ENCODE data around the gene NBL1. TPM values are rescaled to one million over a fixed set of nuclear protein-coding genes. Genes with fewer than 3 reads are reported as not detected.

NBL1 gene
- polyA plus RNA-seq, 4 donors = 60.6 to 503 (median 474) TPM

DNA sequence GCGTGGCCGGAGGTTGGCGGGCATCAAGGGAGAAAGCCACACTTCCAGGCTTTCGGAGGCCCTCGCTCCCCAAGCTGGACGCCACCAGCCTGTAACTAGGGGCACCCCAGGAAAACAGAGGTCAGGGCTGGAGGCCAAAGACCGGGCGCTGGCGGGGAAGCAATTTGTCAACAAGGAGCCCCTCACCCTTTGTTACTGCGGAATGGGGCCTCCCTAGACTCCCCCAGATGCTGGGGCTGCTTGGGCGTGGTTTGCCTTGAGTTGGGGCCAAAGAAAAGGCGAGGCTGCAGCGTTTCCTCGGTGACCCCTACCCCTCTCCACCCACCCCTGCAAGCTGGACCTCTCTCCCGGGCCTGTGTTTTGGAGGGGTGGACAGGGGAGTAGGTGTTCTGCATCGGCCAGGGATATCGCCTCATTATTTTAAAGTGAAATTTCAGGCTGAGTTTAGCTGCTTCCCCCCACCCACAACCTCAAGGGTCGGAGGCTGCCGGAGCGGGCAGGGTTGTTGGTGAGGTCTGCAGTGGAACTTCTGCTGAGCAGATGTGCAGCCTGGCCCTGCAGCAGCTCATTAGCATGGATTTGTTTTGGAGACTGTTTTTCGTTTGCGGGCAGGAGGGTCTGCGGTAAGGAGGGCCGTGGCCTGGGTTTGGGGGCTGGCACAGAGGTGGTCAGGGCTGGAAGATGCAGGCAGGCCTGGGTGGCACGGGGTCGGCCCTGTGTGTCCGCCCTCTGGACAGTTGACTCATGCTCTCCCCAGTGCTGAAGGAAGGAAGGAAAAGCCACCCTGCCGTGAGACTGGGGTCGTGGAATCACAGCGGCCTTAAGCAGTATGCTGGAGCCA lies 1.5 kb downstream of the NBL1 start:
- peak in 1 of 2 donors; percentile 56 for DNase-seq
- FAIRE-seq = no peak
- H3K9me3 ChIP-seq (ENCODE audit: control insufficient read depth in 2 of 2, insufficient read depth in 1 of 2, low read depth in 1 of 2, low read length in 1 of 2) = no peaks in the 10 kb centered on the region
- H3K4me1 ChIP-seq (ENCODE audit: control insufficient read depth in 3 of 3, insufficient read depth in 2 of 3, low read depth in 1 of 3, low read length in 2 of 3) = peaks cover 3 to 22% (median 7%) of the 10 kb centered on the region in 3 donors
- 13 to 32% (median 30%) methylated on average over 26 to 30 of the region's 30 CpGs for WGBS, 3 donors
- peak overlapping the region; percentile 43 to 99 (median 97) for H3K27ac ChIP-seq (ENCODE audit: low read depth in 1 of 3, low read length in 2 of 3)
- peak overlapping the region; percentile 55 to 80 (median 80) for H3K4me3 ChIP-seq (ENCODE audit: low read depth in 1 of 3, low read length in 3 of 3)
- H3K36me3 ChIP-seq (ENCODE audit: control insufficient read depth in 3 of 3, insufficient read depth in 2 of 3, low read depth in 1 of 3, low read length in 3 of 3) = peaks cover 0 to 5% (median 0%) of the 10 kb centered on the region in 3 donors
- peaks cover 0 to 12% (median 0%) of the 10 kb centered on the region in 3 donors for H3K27me3 ChIP-seq (ENCODE audit: control insufficient read depth in 3 of 3, insufficient read depth in 3 of 3, low read length in 3 of 3)

DNA sequence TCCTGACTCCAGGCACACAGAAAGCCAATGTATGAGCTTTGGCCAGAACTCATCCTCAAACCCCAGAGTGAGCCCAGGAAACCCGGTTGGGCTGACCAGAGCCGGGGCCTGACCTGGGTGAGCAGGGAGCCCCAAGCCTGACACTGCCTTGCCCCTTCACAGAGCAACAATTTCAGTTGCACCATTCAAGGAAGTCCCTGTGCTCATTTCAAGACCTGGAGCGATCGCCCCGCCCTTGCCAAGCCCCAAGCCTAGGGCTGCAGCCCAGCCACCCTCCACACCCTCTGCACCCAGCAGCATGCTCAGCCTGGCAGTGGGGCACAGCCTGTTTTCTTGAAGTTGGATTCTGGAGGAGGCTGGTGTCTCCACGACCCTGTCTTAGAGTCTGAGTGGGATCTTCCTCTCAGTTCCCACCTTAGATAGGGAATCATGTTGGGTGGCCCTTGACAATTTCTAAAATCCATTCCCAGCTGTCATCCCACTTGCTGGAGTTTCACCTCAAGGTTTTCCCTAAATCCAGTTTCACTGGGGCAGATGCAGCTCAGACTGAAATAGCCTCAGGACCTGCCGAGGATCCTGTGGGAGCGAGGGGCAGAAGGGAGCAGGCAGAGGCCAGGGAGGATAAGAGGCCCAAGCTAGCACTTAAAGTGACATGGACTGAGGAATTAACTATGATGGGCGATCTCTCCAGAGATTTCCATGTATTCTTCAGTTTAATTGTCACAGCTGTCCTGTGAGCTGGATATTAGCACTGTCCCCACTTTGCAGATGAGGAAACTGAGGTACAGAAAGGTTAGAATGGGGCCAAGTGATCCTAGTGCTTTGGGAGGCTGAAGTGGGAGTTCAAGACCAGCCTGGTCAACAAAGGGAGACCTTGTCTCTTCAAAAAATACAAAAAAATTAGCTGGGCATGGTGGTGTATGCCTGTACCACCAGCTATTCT lies 2.5 kb downstream of the NBL1 start:
- Histone ChIP-seq H3K27ac (ENCODE audit: low read depth in 1 of 3, low read length in 2 of 3) (peak overlapping the region in 2 of 3 donors; percentile 97 to 99), H3K36me3 (ENCODE audit: control insufficient read depth in 3 of 3, insufficient read depth in 2 of 3, low read depth in 1 of 3, low read length in 3 of 3) (peaks cover 0 to 5% (median 0%) of the 10 kb centered on the region in 3 donors), H3K27me3 (ENCODE audit: control insufficient read depth in 3 of 3, insufficient read depth in 3 of 3, low read length in 3 of 3) (peaks cover 0 to 12% (median 0%) of the 10 kb centered on the region in 3 donors), H3K9me3 (ENCODE audit: control insufficient read depth in 2 of 2, insufficient read depth in 1 of 2, low read depth in 1 of 2, low read length in 1 of 2) (no peaks in the 10 kb centered on the region), H3K4me3 (ENCODE audit: low read depth in 1 of 3, low read length in 3 of 3) (peak overlapping the region; percentile 2 to 80 (median 55)), H3K4me1 (ENCODE audit: control insufficient read depth in 3 of 3, insufficient read depth in 2 of 3, low read depth in 1 of 3, low read length in 2 of 3) (peaks cover 3 to 24% (median 7%) of the 10 kb centered on the region in 3 donors)
- 36 to 55% (median 38%) methylated on average over 9 of the region's 9 CpGs for WGBS, 3 donors
- FAIRE-seq (no peak), DNase-seq (peak in 1 of 2 donors; percentile 91)

DNA sequence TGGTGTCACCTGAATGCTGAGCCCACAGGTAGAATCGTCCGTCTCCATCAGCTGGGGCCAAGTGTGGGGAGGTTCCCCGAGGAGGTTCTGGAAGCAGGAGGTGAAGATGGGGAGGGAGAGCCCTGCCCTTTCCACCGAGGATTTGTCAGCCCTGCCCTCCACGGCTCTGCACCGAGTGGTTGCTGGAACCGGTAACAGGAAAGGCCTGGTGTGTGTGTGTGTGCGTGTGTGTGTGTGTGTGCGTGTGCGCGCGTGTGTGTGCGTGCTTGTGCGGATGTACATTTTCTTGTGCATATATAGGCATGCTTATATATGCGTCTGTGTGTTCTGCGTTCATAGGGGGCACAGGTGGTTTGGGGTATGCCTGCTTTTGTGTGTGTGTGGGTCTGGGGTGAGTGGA lies 3.5 kb downstream of the NBL1 start:
- WGBS, 3 donors = 25 to 42% (median 41%) methylated on average over 16 of the region's 16 CpGs
- DNase-seq (no peak), FAIRE-seq (no peak)
- H3K4me3 ChIP-seq (ENCODE audit: low read depth in 1 of 3, low read length in 3 of 3) = peak overlapping the region in 1 of 3 donors; percentile 80
- H3K27me3 ChIP-seq (ENCODE audit: control insufficient read depth in 3 of 3, insufficient read depth in 3 of 3, low read length in 3 of 3) = peaks cover 0 to 12% (median 0%) of the 10 kb centered on the region in 3 donors
- H3K27ac ChIP-seq (ENCODE audit: low read depth in 1 of 3, low read length in 2 of 3) = peak overlapping the region in 2 of 3 donors; percentile 51 to 97
- peaks cover 3 to 24% (median 7%) of the 10 kb centered on the region in 3 donors for H3K4me1 ChIP-seq (ENCODE audit: control insufficient read depth in 3 of 3, insufficient read depth in 2 of 3, low read depth in 1 of 3, low read length in 2 of 3)
- peaks cover 0 to 11% (median 2%) of the 10 kb centered on the region in 3 donors for H3K36me3 ChIP-seq (ENCODE audit: control insufficient read depth in 3 of 3, insufficient read depth in 2 of 3, low read depth in 1 of 3, low read length in 3 of 3)
- H3K9me3 ChIP-seq (ENCODE audit: control insufficient read depth in 2 of 2, insufficient read depth in 1 of 2, low read depth in 1 of 2, low read length in 1 of 2) = no peaks in the 10 kb centered on the region

DNA sequence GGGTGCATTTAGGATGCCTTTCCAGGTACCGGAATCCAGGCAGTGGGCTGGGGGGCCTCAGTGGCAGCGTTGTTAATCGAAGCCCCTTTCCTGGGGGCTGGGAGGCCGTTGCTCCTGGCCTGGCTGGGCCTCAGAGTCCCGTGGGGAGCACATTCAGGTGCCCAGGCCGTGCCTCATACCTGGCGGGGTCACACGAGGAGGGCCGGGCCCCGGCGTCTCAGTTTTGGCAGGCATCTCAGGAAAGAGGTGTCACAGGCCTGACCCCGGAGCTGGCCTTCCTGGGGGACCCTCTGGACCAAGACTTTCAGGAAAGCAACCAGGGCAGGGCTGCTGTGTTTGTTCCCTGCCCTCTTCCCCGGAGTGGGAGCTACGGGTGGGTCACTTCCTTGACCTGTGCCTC lies 4.1 kb downstream of the NBL1 start:
- peak overlapping the region in 2 of 3 donors; percentile 51 to 97 for H3K27ac ChIP-seq (ENCODE audit: low read depth in 1 of 3, low read length in 2 of 3)
- no peaks in the 10 kb centered on the region for H3K9me3 ChIP-seq (ENCODE audit: control insufficient read depth in 2 of 2, insufficient read depth in 1 of 2, low read depth in 1 of 2, low read length in 1 of 2)
- DNase-seq (no peak), FAIRE-seq (no peak)
- WGBS, 3 donors = 30 to 49% (median 37%) methylated on average over 12 to 14 of the region's 14 CpGs
- H3K27me3 ChIP-seq (ENCODE audit: control insufficient read depth in 3 of 3, insufficient read depth in 3 of 3, low read length in 3 of 3) = peaks cover 0 to 6% (median 0%) of the 10 kb centered on the region in 3 donors
- peaks cover 0 to 11% (median 2%) of the 10 kb centered on the region in 3 donors for H3K36me3 ChIP-seq (ENCODE audit: control insufficient read depth in 3 of 3, insufficient read depth in 2 of 3, low read depth in 1 of 3, low read length in 3 of 3)
- H3K4me1 ChIP-seq (ENCODE audit: control insufficient read depth in 3 of 3, insufficient read depth in 2 of 3, low read depth in 1 of 3, low read length in 2 of 3) = peaks cover 3 to 21% (median 7%) of the 10 kb centered on the region in 3 donors
- H3K4me3 ChIP-seq (ENCODE audit: low read depth in 1 of 3, low read length in 3 of 3) = peak overlapping the region in 1 of 3 donors; percentile 80

DNA sequence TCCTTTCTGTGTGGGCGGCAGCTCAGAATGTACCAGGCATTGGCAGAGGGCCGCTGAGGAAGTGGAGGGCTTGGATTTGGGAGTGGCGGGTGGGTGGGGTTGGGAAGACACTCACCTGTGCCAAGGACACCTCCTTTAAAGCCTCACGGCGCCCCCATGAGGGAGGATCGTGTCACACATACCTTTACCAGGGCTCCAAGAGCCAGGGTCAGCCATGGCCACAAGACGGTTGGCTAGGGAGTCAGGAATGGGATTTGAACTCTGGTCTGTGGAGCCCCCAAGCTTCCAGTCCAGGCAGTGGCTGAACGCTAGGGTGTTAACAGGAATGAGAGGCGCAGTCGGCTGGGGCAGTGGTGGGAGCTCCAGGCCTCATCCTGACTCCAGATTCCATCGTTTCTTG lies 4.6 kb downstream of the NBL1 start:
- Histone ChIP-seq H3K9me3 (ENCODE audit: control insufficient read depth in 2 of 2, insufficient read depth in 1 of 2, low read depth in 1 of 2, low read length in 1 of 2) (no peaks in the 10 kb centered on the region), H3K36me3 (ENCODE audit: control insufficient read depth in 3 of 3, insufficient read depth in 2 of 3, low read depth in 1 of 3, low read length in 3 of 3) (peaks cover 0 to 11% (median 2%) of the 10 kb centered on the region in 3 donors), H3K4me3 (ENCODE audit: low read depth in 1 of 3, low read length in 3 of 3) (peak overlapping the region in 1 of 3 donors; percentile 80), H3K4me1 (ENCODE audit: control insufficient read depth in 3 of 3, insufficient read depth in 2 of 3, low read depth in 1 of 3, low read length in 2 of 3) (peaks cover 3 to 20% (median 7%) of the 10 kb centered on the region in 3 donors), H3K27ac (ENCODE audit: low read depth in 1 of 3, low read length in 2 of 3) (peak overlapping the region in 1 of 3 donors; percentile 97), H3K27me3 (ENCODE audit: control insufficient read depth in 3 of 3, insufficient read depth in 3 of 3, low read length in 3 of 3) (peaks cover 0 to 1% (median 0%) of the 10 kb centered on the region in 3 donors)
- FAIRE-seq = no peak
- peak in 1 of 2 donors; percentile 70 for DNase-seq
- 41 to 58% (median 44%) methylated on average over 8 to 11 of the region's 11 CpGs for WGBS, 3 donors

DNA sequence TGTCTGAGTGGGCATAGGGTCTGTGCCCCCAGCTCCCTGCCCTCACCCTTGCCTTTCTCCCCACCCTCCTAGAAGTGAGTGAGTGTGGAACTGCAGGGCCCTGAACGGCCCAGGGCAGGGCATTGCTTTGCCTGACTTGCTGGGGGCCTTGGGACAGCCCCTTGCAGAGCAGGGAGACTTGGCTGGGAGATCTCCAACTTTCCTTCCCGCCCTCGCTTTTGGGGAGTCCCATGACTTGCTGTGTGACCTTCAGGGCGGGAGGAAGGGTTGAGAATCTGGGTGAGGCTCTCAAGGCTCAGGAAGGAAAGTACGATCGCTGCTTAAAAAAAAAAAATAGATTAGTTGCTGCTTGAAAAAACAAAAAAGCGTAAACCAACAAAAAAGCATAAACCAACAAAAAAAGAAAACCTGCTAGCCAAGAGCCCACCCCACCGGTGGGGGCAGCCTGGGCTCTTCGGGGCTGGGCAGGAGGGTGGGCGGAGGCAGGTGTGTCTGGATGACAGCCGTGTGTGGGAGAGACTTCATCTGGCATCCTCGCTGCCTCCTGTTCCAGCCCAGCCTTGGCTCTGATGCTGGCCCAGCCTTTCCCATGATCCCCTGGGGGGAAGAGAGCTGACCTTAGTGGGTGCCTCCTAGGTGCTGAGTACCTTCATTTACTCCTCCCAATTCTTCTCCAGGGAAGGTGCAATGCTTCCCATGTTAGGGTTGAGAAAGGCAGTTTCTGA lies 6.5 kb downstream of the NBL1 start:
- peaks cover 0 to 20% (median 2%) of the 10 kb centered on the region in 3 donors for H3K36me3 ChIP-seq (ENCODE audit: control insufficient read depth in 3 of 3, insufficient read depth in 2 of 3, low read depth in 1 of 3, low read length in 3 of 3)
- peaks cover 3 to 16% (median 10%) of the 10 kb centered on the region in 3 donors for H3K4me1 ChIP-seq (ENCODE audit: control insufficient read depth in 3 of 3, insufficient read depth in 2 of 3, low read depth in 1 of 3, low read length in 2 of 3)
- H3K27me3 ChIP-seq (ENCODE audit: control insufficient read depth in 3 of 3, insufficient read depth in 3 of 3, low read length in 3 of 3) = no peaks in the 10 kb centered on the region
- DNase-seq (no peak), FAIRE-seq (no peak)
- 19 to 33% (median 21%) methylated on average over 12 of the region's 12 CpGs for WGBS, 3 donors
- peak overlapping the region in 2 of 3 donors; percentile 42 to 62 for H3K27ac ChIP-seq (ENCODE audit: low read depth in 1 of 3, low read length in 2 of 3)
- H3K9me3 ChIP-seq (ENCODE audit: control insufficient read depth in 2 of 2, insufficient read depth in 1 of 2, low read depth in 1 of 2, low read length in 1 of 2) = no peaks in the 10 kb centered on the region
- no peak overlapping the region for H3K4me3 ChIP-seq (ENCODE audit: low read depth in 1 of 3, low read length in 3 of 3)

DNA sequence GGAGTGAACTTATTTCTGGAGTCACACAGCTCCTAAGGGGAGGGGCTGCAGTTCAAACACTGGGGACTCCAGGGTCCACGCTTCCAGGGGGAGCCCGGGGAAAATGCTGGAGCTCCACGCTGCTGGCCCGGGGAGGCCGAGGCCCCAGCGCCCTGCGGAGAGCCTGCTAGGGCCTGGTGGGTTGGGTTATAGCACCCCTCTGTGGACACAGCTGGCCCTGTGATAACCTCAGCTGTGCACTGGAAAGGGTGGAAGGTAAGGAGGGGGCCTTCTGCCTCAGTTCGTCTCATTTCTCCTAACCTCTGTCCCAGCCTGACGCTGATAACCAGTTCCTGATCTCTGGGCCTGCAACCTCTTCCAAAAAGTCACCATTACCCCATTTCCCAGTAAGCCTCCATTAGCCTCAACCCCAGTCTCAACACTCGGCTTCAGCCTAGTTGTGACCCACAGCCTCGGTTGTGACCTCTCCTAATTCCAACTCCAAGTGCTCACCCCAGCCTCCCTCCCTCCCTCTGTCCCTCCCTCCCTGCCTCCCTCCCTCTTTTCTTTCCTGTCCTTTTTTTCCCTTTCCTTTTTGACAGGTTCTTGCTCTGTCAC lies 7.1 kb downstream of the NBL1 start:
- Histone ChIP-seq H3K36me3 (ENCODE audit: control insufficient read depth in 3 of 3, insufficient read depth in 2 of 3, low read depth in 1 of 3, low read length in 3 of 3) (peaks cover 2 to 27% (median 4%) of the 10 kb centered on the region in 3 donors), H3K27me3 (ENCODE audit: control insufficient read depth in 3 of 3, insufficient read depth in 3 of 3, low read length in 3 of 3) (no peaks in the 10 kb centered on the region), H3K4me1 (ENCODE audit: control insufficient read depth in 3 of 3, insufficient read depth in 2 of 3, low read depth in 1 of 3, low read length in 2 of 3) (peaks cover 3 to 13% (median 10%) of the 10 kb centered on the region in 3 donors), H3K27ac (ENCODE audit: low read depth in 1 of 3, low read length in 2 of 3) (peak overlapping the region in 2 of 3 donors; percentile 27 to 62), H3K9me3 (ENCODE audit: control insufficient read depth in 2 of 2, insufficient read depth in 1 of 2, low read depth in 1 of 2, low read length in 1 of 2) (no peaks in the 10 kb centered on the region), H3K4me3 (ENCODE audit: low read depth in 1 of 3, low read length in 3 of 3) (no peak overlapping the region)
- DNase-seq (peak in 1 of 2 donors; percentile 69), FAIRE-seq (no peak)
- 28 to 32% (median 29%) methylated on average over 11 of the region's 11 CpGs for WGBS, 3 donors

All from small intestine (tissue), 7 donors.